Measurements from ENCODE around the gene NEK4. TPM values are rescaled to one million over a fixed set of nuclear protein-coding genes. Genes with fewer than 3 reads are reported as not detected.

NEK4 gene
- total RNA-seq, 4 donors from 2014 or later = 16.4 to 25.6 (median 22.4) TPM

- Histone ChIP-seq H3K36me3 (peaks cover 12 to 86% of the 10 kb centered on the region in 2 donors), H3K4me1 (no peaks in the 10 kb centered on the region), H3K4me3 (no peak overlapping the region), H3K27ac (no peak overlapping the region), H3K9me3 (no peaks in the 10 kb centered on the region), H3K27me3 (no peaks in the 10 kb centered on the region)
- intact Hi-C loops (cut with DNase I; ENCODE audit: low total_unique reads) (no loop called here), in situ Hi-C loops (cut with MboI; ENCODE audit: low sequenced_read_pairs in 4 of 4) (no loop called here)
- DNase-seq = no peak
- TF ChIP-seq POLR2A (IDR thresholded peaks at IDR 0.05) = no peak
- no peak for ATAC-seq
These were observed 76.1 kb downstream of the NEK4 start for GRCh38 chr3:52694528-52695189.

- H3K27me3 ChIP-seq = no peaks in the 10 kb centered on the region
- DNase-seq (no peak), ATAC-seq (no peak)
- H3K27ac ChIP-seq = no peak overlapping the region
- H3K4me1 ChIP-seq = no peaks in the 10 kb centered on the region
- no peaks in the 10 kb centered on the region for H3K9me3 ChIP-seq
- intact Hi-C loops (cut with DNase I; ENCODE audit: low total_unique reads) = no loop called here
- in situ Hi-C loops (cut with MboI; ENCODE audit: low sequenced_read_pairs in 4 of 4) = no loop called here
- H3K36me3 ChIP-seq = peaks cover 12 to 94% of the 10 kb centered on the region in 2 donors
- H3K4me3 ChIP-seq = no peak overlapping the region
- TF ChIP-seq CTCF (IDR thresholded peaks at IDR 0.05 in 4 of 5, conservative IDR thresholded peaks at IDR 0.05 in 1 of 5) (no peak), POLR2A (IDR thresholded peaks at IDR 0.05) (no peak)
These were observed 77.7 kb downstream of the NEK4 start for GRCh38 chr3:52693071-52693470.

GRCh38 chr3:52690560-52690959 is 80.2 kb downstream of the NEK4 start:
- TF ChIP-seq POLR2A (IDR thresholded peaks at IDR 0.05) = no peak
- no peak for TF ChIP-seq CTCF (IDR thresholded peaks at IDR 0.05 in 4 of 5, conservative IDR thresholded peaks at IDR 0.05 in 1 of 5)
- intact Hi-C loops (cut with DNase I; ENCODE audit: low total_unique reads) (no loop called here), in situ Hi-C loops (cut with MboI; ENCODE audit: low sequenced_read_pairs in 4 of 4) (no loop called here)
- H3K27me3 ChIP-seq = no peaks in the 10 kb centered on the region
- H3K36me3 ChIP-seq = peaks cover 8 to 86% of the 10 kb centered on the region in 2 donors
- H3K27ac ChIP-seq = no peak overlapping the region
- no peaks in the 10 kb centered on the region for H3K9me3 ChIP-seq
- H3K4me3 ChIP-seq = no peak overlapping the region
- ATAC-seq (no peak), DNase-seq (no peak)
- peaks cover 10 to 13% of the 10 kb centered on the region in 2 donors for H3K4me1 ChIP-seq

GRCh38 chr3:52689151-52689550 is 81.6 kb downstream of the NEK4 start:
- H3K4me3 ChIP-seq = no peak overlapping the region
- intact Hi-C loops (cut with DNase I; ENCODE audit: low total_unique reads) = loop anchor here (5.0 to 10.0 kb wide), 4 partner anchors 143 to 1206 kb away; partner anchors contain the start of genes ITIH4, SELENOK and STIMATE
- H3K27ac ChIP-seq = no peak overlapping the region
- H3K9me3 ChIP-seq = no peaks in the 10 kb centered on the region
- in situ Hi-C loops (cut with MboI; ENCODE audit: low sequenced_read_pairs in 4 of 4) = no loop called here
- DNase-seq = no peak
- peaks cover 18 to 22% of the 10 kb centered on the region in 2 donors for H3K4me1 ChIP-seq
- no peaks in the 10 kb centered on the region for H3K27me3 ChIP-seq
- peaks cover 4 to 72% of the 10 kb centered on the region in 2 donors for H3K36me3 ChIP-seq
- TF ChIP-seq CTCF (IDR thresholded peaks at IDR 0.05 in 4 of 5, conservative IDR thresholded peaks at IDR 0.05 in 1 of 5) (no peak), POLR2A (IDR thresholded peaks at IDR 0.05) (no peak)
- no peak for ATAC-seq

GRCh38 chr3:52688266-52688665 is 82.5 kb downstream of the NEK4 start:
- no peak for TF ChIP-seq CTCF (IDR thresholded peaks at IDR 0.05 in 4 of 5, conservative IDR thresholded peaks at IDR 0.05 in 1 of 5)
- TF ChIP-seq POLR2A (IDR thresholded peaks at IDR 0.05) = no peak
- ATAC-seq (no peak), DNase-seq (no peak)
- Histone ChIP-seq H3K36me3 (peaks cover 0 to 64% of the 10 kb centered on the region in 2 donors), H3K27me3 (no peaks in the 10 kb centered on the region), H3K4me3 (no peak overlapping the region), H3K9me3 (no peaks in the 10 kb centered on the region), H3K4me1 (peaks cover 23 to 26% of the 10 kb centered on the region in 2 donors), H3K27ac (no peak overlapping the region)
- in situ Hi-C loops (cut with MboI; ENCODE audit: low sequenced_read_pairs in 4 of 4) (no loop called here), intact Hi-C loops (cut with DNase I; ENCODE audit: low total_unique reads) (loop anchor here (5.0 to 10.0 kb wide), 4 partner anchors 144 to 1207 kb away; partner anchors contain the start of genes ITIH4, SELENOK and STIMATE)
